Suppressor macrophage treated with lipopolysaccharide for 4 hours (primary cell): ENCODE measurements around the gene CTDSP1.

Source experiments
- DNase-seq: peaks from one replicate; pipeline ENCODE4 v3.0.0-alpha.2; 2020

CTDSP1 gene

DNA sequence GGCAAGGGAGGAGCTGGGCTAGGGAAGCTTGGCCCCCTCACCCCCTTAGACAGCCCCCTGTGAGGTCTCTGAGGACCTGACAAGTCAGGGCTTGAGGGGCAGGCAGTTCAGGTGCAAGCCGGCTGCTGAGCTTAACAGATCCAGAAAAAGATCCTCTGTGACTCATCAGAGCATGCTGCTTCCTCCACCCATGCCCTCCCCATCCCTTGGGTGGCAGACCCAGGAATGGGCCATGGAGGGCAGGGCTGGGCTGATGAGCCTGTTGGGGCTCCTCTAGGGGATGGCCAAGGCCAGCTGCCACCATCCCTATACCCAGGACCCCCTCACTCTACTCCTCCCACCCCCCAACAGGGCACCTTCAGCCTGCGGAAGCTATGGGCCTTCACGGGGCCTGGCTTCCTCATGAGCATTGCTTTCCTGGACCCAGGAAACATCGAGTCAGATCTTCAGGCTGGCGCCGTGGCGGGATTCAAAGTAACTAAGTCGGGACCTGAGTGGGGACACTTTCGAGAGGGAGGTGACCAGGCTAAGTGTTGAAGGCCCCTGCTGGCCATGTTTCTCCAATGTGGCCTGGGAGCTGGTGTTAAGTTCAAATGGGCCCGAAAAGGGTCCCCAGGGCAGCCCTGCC lies 15.7 kb upstream of the CTDSP1 start:
- no peak for DNase-seq

DNA sequence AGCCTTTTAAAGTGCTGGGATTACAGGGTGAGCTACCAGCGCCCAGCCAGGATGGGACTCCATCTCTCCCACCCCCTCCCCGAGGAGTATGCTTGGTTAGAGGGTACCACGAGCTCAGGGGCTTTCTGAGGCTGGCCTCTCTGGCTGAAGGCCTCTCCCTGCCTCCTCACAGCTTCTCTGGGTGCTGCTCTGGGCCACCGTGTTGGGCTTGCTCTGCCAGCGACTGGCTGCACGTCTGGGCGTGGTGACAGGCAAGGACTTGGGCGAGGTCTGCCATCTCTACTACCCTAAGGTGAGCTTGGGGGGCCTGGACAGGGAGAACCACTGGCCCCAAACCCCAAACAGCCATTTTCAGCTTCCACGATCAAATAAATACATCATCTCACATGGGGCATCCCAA lies 14.7 kb upstream of the CTDSP1 start:
- no peak for DNase-seq

GRCh38 chr2:218386505-218387368 lies 12.9 kb upstream of the CTDSP1 start:
- DNase-seq = no peak

- DNase-seq = peak; percentile 89
These were observed 12.1 kb upstream of the CTDSP1 start for GRCh38 chr2:218387369-218388194.

- no peak for DNase-seq
These were observed 10.1 kb upstream of the CTDSP1 start for GRCh38 chr2:218389333-218390150.

GRCh38 chr2:218391202-218391601 lies 8.5 kb upstream of the CTDSP1 start:
- DNase-seq = no peak

DNA sequence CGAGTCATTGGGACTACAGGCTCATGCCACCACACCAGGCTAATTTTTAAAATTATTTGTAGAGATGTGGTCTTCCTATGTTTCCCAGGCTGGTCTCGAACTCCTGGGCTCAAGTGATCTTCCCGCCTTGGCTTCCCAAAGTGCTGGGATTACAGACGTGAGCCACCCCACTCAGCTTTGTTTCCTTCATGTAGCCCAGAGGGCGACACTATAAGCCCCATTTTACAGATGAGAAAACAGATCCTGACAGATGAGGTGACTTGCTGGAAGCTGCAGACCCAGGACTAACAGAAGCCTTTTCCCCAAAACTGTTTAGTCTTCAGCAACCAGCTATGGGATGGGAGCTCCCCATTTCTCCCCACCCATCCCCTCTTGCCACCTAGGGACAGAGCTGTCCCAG lies 7.2 kb upstream of the CTDSP1 start:
- no peak for DNase-seq

GRCh38 chr2:218392891-218393462 lies 6.7 kb upstream of the CTDSP1 start:
- DNase-seq = no peak

DNA sequence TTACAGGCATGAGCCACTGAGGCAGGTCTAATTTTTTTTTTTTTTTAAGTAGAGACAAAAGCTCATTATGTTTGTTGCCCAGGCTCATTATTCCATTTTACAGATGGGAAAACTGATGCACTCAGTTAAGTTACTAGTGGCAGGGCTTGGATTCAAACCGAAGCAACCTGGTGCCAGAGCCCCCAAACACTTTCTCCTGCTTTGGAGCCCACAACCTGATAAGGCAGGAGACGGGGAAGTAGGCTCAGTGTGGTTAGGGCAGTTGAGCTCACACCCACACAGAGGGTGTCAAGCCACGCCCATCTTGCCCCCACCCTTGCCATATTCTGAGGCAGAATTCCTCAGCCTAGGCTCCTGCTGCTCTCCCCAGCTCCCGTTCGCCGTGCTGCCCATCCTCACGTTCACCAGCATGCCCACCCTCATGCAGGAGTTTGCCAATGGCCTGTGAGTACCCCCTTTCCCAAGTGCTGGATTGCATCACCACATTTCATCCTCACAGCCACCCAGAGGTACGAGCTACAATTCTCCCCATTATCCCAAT lies 5.8 kb upstream of the CTDSP1 start:
- no peak for DNase-seq

GRCh38 chr2:218394298-218395089 lies 5.2 kb upstream of the CTDSP1 start:
- DNase-seq = no peak

GRCh38 chr2:218395090-218395444 lies 4.6 kb upstream of the CTDSP1 start:
- no peak for DNase-seq

DNA sequence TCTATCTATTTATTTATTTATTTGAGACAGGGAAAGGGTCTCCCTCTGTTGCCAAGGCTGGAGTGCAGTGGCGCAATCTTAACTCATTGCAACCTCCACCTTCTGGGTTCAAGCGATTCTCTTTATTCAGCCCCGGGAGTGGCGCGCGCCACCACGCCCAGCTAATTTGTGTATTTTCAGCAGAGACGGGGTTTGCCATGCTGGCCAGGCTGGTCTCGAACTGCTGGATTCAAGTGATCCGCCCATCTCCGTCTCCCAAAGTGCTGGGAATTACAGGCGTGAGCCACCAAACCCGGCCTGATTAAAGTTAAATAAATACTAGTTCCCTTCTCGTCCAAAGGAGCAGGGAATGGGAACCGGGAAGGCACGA lies 4.2 kb upstream of the CTDSP1 start:
- no peak for DNase-seq

GRCh38 chr2:218395826-218396687 lies 3.6 kb upstream of the CTDSP1 start:
- peak; percentile 96 for DNase-seq

- peak; percentile 39 for DNase-seq
These were observed 2.8 kb upstream of the CTDSP1 start for GRCh38 chr2:218396688-218397462.

- no peak for DNase-seq
These were observed 2.2 kb upstream of the CTDSP1 start for GRCh38 chr2:218397463-218397819.

DNA sequence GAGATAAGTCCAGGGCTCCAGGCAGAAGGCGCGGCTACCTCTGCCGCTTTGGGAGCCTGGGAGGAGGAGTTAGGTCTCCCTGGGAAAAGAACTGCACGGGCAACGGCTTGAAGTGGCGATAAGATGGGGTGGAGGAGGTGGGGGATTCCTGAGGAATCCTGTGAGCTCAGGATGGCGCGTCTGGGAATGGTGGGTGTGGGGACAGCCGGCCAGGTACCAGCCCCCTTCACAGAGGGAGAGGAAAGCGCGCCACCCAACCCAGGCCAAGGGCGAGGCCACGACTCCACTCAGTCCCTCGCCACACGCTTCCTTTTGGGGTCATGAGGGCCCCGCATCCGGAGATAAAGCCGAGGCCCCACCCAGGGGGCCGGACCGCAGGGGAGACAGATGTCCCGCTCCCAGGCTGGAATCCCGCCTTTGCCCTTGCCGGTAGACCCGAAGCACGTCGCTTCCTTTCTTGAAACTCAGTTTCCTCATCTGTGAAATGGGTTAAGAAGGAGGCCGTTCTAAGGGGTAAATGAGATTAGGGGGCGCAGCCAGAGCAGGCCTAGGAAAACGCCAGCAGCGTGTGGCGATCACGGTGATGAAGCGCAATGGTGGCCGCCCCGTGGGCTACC lies 1.7 kb upstream of the CTDSP1 start:
- peak; percentile 44 for DNase-seq

DNA sequence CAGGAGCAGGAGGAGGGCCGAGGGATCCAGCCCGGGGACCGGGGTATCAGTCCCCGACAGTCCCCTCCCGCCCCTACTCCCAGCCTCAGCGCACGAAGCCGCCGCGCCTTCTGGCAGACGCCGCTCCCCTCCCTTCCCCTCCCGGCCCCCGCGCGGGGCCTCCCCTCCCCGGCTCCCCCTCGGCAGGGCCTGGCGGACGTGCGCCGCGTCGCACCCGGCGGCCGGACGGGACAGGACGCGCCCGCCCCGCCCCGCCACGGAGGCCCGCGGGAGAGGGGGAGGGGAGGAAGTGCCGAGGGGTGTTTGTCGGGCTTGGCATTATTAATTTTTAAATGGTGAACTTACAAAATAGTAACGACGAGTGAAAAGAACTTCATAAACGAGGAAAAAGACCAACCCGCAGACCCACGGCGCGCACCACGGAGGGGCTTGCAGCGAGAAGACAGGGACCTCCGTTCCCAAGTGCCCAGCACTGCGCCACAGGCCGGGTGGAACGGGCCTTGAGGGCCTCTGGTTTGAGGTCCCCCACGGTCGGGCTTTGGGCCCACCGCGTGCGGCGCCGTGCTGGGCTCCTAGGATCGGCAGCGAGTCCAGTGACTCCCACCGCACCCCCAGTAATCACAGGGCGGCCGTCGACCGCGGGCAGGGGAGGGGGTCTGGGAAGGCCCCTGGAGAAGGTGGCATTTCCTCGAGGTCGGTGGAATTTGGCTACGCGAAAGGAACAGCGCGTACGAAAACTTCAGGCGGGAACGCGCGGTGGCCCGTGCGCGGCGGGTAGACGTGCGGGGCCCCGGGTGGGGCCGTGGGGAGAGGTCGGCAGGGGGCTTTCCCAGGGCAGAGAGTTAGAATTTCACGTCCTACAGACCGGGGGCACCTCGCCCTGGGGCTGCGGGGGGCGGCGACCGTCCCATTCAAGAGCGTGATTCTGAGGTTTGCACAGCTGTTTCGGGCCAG lies 954 bp upstream of the CTDSP1 start:
- peak; percentile 82 for DNase-seq
